ENCODE results near the gene NOS1AP.

DNA sequence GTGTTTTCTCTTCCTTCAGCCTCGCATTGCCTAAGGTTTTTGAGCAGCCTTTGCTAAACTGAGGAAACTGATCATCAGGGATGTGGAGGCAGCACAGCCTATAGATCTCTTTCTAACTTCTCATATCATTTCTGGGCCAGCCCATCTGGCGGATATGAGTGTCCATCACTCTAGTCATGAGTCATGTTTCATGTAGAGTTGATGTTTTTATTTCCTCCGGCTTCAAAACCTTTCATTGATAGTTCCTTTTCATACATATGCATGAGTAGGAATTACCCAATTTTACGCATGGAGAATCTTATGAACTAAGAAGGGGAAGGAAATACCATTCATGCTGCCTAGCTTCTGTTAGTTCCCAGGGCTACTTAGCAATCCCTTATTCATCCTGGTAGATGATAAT, 240.8 kb downstream of the NOS1AP start:
- no peak for TF ChIP-seq ELF1 (IDR thresholded peaks at IDR 0.05)
- TF ChIP-seq, protein P1, sequence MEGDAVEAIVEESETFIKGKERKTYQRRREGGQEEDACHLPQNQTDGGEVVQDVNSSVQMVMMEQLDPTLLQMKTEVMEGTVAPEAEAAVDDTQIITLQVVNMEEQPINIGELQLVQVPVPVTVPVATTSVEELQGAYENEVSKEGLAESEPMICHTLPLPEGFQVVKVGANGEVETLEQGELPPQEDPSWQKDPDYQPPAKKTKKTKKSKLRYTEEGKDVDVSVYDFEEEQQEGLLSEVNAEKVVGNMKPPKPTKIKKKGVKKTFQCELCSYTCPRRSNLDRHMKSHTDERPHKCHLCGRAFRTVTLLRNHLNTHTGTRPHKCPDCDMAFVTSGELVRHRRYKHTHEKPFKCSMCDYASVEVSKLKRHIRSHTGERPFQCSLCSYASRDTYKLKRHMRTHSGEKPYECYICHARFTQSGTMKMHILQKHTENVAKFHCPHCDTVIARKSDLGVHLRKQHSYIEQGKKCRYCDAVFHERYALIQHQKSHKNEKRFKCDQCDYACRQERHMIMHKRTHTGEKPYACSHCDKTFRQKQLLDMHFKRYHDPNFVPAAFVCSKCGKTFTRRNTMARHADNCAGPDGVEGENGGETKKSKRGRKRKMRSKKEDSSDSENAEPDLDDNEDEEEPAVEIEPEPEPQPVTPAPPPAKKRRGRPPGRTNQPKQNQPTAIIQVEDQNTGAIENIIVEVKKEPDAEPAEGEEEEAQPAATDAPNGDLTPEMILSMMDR (IDR thresholded peaks at IDR 0.05): no peak
- TF ChIP-seq, protein P2, sequence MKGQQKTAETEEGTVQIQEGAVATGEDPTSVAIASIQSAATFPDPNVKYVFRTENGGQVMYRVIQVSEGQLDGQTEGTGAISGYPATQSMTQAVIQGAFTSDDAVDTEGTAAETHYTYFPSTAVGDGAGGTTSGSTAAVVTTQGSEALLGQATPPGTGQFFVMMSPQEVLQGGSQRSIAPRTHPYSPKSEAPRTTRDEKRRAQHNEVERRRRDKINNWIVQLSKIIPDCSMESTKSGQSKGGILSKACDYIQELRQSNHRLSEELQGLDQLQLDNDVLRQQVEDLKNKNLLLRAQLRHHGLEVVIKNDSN (IDR thresholded peaks at IDR 0.05; ENCODE audit: borderline replicate concordance, low read depth): no peak
- TF ChIP-seq, protein P3, sequence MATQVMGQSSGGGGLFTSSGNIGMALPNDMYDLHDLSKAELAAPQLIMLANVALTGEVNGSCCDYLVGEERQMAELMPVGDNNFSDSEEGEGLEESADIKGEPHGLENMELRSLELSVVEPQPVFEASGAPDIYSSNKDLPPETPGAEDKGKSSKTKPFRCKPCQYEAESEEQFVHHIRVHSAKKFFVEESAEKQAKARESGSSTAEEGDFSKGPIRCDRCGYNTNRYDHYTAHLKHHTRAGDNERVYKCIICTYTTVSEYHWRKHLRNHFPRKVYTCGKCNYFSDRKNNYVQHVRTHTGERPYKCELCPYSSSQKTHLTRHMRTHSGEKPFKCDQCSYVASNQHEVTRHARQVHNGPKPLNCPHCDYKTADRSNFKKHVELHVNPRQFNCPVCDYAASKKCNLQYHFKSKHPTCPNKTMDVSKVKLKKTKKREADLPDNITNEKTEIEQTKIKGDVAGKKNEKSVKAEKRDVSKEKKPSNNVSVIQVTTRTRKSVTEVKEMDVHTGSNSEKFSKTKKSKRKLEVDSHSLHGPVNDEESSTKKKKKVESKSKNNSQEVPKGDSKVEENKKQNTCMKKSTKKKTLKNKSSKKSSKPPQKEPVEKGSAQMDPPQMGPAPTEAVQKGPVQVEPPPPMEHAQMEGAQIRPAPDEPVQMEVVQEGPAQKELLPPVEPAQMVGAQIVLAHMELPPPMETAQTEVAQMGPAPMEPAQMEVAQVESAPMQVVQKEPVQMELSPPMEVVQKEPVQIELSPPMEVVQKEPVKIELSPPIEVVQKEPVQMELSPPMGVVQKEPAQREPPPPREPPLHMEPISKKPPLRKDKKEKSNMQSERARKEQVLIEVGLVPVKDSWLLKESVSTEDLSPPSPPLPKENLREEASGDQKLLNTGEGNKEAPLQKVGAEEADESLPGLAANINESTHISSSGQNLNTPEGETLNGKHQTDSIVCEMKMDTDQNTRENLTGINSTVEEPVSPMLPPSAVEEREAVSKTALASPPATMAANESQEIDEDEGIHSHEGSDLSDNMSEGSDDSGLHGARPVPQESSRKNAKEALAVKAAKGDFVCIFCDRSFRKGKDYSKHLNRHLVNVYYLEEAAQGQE (IDR thresholded peaks at IDR 0.05; ENCODE audit: low read depth, low read length): no peak

All from SK-N-SH (cell line).